Thyroid gland (tissue), 4 donors: ENCODE results near the gene MAP2K2. TPM values are rescaled to one million over a fixed set of nuclear protein-coding genes. Genes with fewer than 3 reads are reported as not detected.

ENCODE experiments used
- DNase-seq, 2 donors: peaks; one replicate each; pipeline ENCODE4 v3.0.0-alpha.2; 2019
- H3K27ac ChIP-seq, 3 donors: fragments of 200-600 bp; sonication (generic); 1 replicate in 2 of 3; 2 replicates in 1 of 3; pipeline ENCODE4 v1.5.1; 2016 to 2019; ENCODE audit warnings: mild to moderate bottlenecking in 1 of 3, moderate library complexity in 1 of 3
- H3K27me3 ChIP-seq: fragments of 200-600 bp; sonication (generic); one replicate; pipeline ENCODE4 v1.5.1; 2019
- H3K36me3 ChIP-seq, 2 donors: fragments of 200-600 bp; sonication (generic); one replicate each; pipeline ENCODE4 v1.5.1; 2016 to 2019
- H3K4me1 ChIP-seq, 2 donors: fragments of 200-600 bp; sonication (generic); one replicate each; pipeline ENCODE4 v1.5.1; 2017 to 2019
- H3K4me3 ChIP-seq, 3 donors: fragments of 200-600 bp; sonication (generic); replicated peaks in 1 of 3; 1 replicate in 2 of 3; 2 replicates in 1 of 3; pipeline ENCODE4 v1.5.1; 2016; ENCODE audit warnings: mild to moderate bottlenecking in 1 of 3
- H3K9me3 ChIP-seq: fragments of 200-600 bp; sonication (generic); one replicate; pipeline ENCODE4 v1.5.1; 2017
- CTCF ChIP-seq, 6 experiments: fragments of 200-600 bp in 3 of 6; fragments of 450-650 bp in 3 of 6; sonication (generic) in 3 of 6; IDR thresholded peaks; one replicate each; pipeline ENCODE4 v1.5.1; 2016 to 2019; ENCODE audit warnings: antibody characterized with exemption in 6 of 6, mild to moderate bottlenecking in 2 of 6, inconsistent platforms in 1 of 6, moderate library complexity in 1 of 6
- POLR2A ChIP-seq, 2 donors: fragments of 450-650 bp; IDR thresholded peaks; one replicate each; pipeline ENCODE4 v1.6.1; 2017; ENCODE audit warnings: antibody characterized with exemption in 2 of 2, mild to moderate bottlenecking in 2 of 2, moderate library complexity in 1 of 2
- WGBS, 2 donors: methylation state at CpG; one replicate each; pipeline ENCODE4 v1.1.5; 2017; 5-methylcytosine and 5-hydroxymethylcytosine counted together
- intact Hi-C: fragments of 100-400 bp; cut with DNase I; formaldehyde crosslinking; loops from one replicate; pipeline ENCODE4 v1.15.1; 2023
- total RNA-seq, 4 donors: library from RNA; depleted of rRNA; stranded (reverse); fragments of >200 nt; gene quantifications; one replicate each; pipeline ENCODE4 v1.2.3, GENCODE V29; 2016

Gene MAP2K2
- total RNA-seq, 4 donors from 2014 or later, result 59.4 to 95.3 (median 81.8) TPM

GRCh38 chr19:4059891-4060620 is 63.9 kb downstream of the MAP2K2 start:
- intact Hi-C loops, result no loop called here
- Histone ChIP-seq H3K36me3 (peaks cover under 1 to 4% of the 10 kb centered on the region in 2 donors), H3K27me3 (no peaks in the 10 kb centered on the region), H3K4me1 (peaks cover 54 to 64% of the 10 kb centered on the region in 2 donors), H3K9me3 (no peaks in the 10 kb centered on the region), H3K27ac (peak overlapping the region; percentile 60 to 98 (median 89)), H3K4me3 (peak overlapping the region in 1 of 3 donors; percentile 14)
- TF ChIP-seq CTCF (IDR thresholded peaks at IDR 0.05) (no peak), POLR2A (IDR thresholded peaks at IDR 0.05) (no peak)
- 71 to 84% methylated on average over 10 to 33 of the region's 42 CpGs for WGBS, 2 donors
- DNase-seq, result no peak

GRCh38 chr19:4059453-4059871 is 64.5 kb downstream of the MAP2K2 start:
- H3K27me3 ChIP-seq, result no peaks in the 10 kb centered on the region
- TF ChIP-seq CTCF (IDR thresholded peaks at IDR 0.05) (no peak), POLR2A (IDR thresholded peaks at IDR 0.05) (no peak)
- no peak for DNase-seq
- WGBS, 2 donors, result 74% methylated on average over 5 of the region's 19 CpGs; no CpG with 5 or more reads in 1 of the 2 donors
- peak overlapping the region; percentile 60 to 98 (median 89) for H3K27ac ChIP-seq
- intact Hi-C loops, result no loop called here
- H3K4me3 ChIP-seq, result peak overlapping the region in 1 of 3 donors; percentile 14
- peaks cover 54 to 64% of the 10 kb centered on the region in 2 donors for H3K4me1 ChIP-seq
- H3K36me3 ChIP-seq, result peaks cover 7 to 10% of the 10 kb centered on the region in 2 donors
- no peaks in the 10 kb centered on the region for H3K9me3 ChIP-seq

- DNase-seq, result no peak
- Histone ChIP-seq H3K9me3 (no peaks in the 10 kb centered on the region), H3K4me3 (peak overlapping the region in 1 of 3 donors; percentile 14), H3K36me3 (peaks cover 13 to 16% of the 10 kb centered on the region in 2 donors), H3K27me3 (no peaks in the 10 kb centered on the region), H3K4me1 (peaks cover 48 to 62% of the 10 kb centered on the region in 2 donors), H3K27ac (peak overlapping the region; percentile 60 to 98 (median 89))
- 67 to 90% methylated on average over 10 to 13 of the region's 30 CpGs for WGBS, 2 donors
- TF ChIP-seq CTCF (IDR thresholded peaks at IDR 0.05) (no peak), POLR2A (IDR thresholded peaks at IDR 0.05) (no peak)
- intact Hi-C loops, result no loop called here
Measured at GRCh38 chr19:4058693-4059452, 65.0 kb downstream of the MAP2K2 start.

- Histone ChIP-seq H3K36me3 (peaks cover 20 to 23% of the 10 kb centered on the region in 2 donors), H3K27me3 (no peaks in the 10 kb centered on the region), H3K4me1 (peaks cover 41 to 55% of the 10 kb centered on the region in 2 donors), H3K9me3 (no peaks in the 10 kb centered on the region), H3K27ac (peak overlapping the region; percentile 60 to 98 (median 89)), H3K4me3 (peak overlapping the region in 1 of 3 donors; percentile 14)
- peak; percentile 47 to 57 for DNase-seq
- TF ChIP-seq CTCF (IDR thresholded peaks at IDR 0.05), result no peak
- no peak for TF ChIP-seq POLR2A (IDR thresholded peaks at IDR 0.05)
- intact Hi-C loops, result no loop called here
- 47 to 62% methylated on average over 11 to 14 of the region's 22 CpGs for WGBS, 2 donors
Measured at GRCh38 chr19:4057931-4058692, 65.8 kb downstream of the MAP2K2 start.
